Measurements from ENCODE around the gene RUNX1. TPM values are rescaled to one million over a fixed set of nuclear protein-coding genes. Genes with fewer than 3 reads are reported as not detected.

RUNX1 gene
- total and polyA plus RNA-seq, 2 of the 13 experiments (the other 11 are each of a cell fraction or from before 2014, with no cell fraction given): 5.4 to 6.4 TPM

GRCh38 chr21:34908419-34909055 lies 140.6 kb downstream of the RUNX1 start (continued):
- TF ChIP-seq SOX13 (IDR thresholded peaks at IDR 0.05): peak; percentile 93
- peak in 1 of 2 experiments; percentile 95; a peak in 2 of 4 replicates for TF ChIP-seq SOX13 (CRISPR knock-in tag; conservative IDR thresholded peaks at IDR 0.05 in 1 of 2, IDR thresholded peaks at IDR 0.05 in 1 of 2)
- TF ChIP-seq MYPOP (CRISPR knock-in tag; IDR thresholded peaks at IDR 0.05): peak; percentile 47; the same call in 1 of the 2 replicates
- peak; percentile 87 for TF ChIP-seq ZNF281 (CRISPR knock-in tag; IDR thresholded peaks at IDR 0.05; ENCODE audit: borderline replicate concordance)
- TF ChIP-seq ZNF556 (CRISPR knock-in tag; IDR thresholded peaks at IDR 0.05; ENCODE audit: borderline replicate concordance): peak; percentile 43; the same call in 1 of the 2 replicates
- no peak for TF ChIP-seq SRY (CRISPR knock-in tag; IDR thresholded peaks at IDR 0.05)
- peak; percentile 88 for TF ChIP-seq ZNF710 (CRISPR knock-in tag; IDR thresholded peaks at IDR 0.05; ENCODE audit: borderline replicate concordance)
- TF ChIP-seq NCOR1 (IDR thresholded peaks at IDR 0.05; ENCODE audit: borderline replicate concordance, low read length): peak; percentile 71

Measured in HepG2 (cell line).